HTR-8/SVneo (cell line): ENCODE data around the gene HSPB1.
"Not testable (repeated sequence)": the region's sequence is repeated elsewhere in the genome, so short reads cannot be mapped to it uniquely, and the experiment has no call there.

Experiments
- DNase-seq: peaks from one replicate; pipeline ENCODE4 v3.0.0; 2011; ENCODE audit warnings: low spot score, mixed read lengths; ENCODE audit not compliant: insufficient read length
- FAIRE-seq: peaks from 2 replicates; lab custom pipeline; 2011; peaks lifted over from hg19 to GRCh38; lab: Jason Lieb, UNC

Gene HSPB1

DNA sequence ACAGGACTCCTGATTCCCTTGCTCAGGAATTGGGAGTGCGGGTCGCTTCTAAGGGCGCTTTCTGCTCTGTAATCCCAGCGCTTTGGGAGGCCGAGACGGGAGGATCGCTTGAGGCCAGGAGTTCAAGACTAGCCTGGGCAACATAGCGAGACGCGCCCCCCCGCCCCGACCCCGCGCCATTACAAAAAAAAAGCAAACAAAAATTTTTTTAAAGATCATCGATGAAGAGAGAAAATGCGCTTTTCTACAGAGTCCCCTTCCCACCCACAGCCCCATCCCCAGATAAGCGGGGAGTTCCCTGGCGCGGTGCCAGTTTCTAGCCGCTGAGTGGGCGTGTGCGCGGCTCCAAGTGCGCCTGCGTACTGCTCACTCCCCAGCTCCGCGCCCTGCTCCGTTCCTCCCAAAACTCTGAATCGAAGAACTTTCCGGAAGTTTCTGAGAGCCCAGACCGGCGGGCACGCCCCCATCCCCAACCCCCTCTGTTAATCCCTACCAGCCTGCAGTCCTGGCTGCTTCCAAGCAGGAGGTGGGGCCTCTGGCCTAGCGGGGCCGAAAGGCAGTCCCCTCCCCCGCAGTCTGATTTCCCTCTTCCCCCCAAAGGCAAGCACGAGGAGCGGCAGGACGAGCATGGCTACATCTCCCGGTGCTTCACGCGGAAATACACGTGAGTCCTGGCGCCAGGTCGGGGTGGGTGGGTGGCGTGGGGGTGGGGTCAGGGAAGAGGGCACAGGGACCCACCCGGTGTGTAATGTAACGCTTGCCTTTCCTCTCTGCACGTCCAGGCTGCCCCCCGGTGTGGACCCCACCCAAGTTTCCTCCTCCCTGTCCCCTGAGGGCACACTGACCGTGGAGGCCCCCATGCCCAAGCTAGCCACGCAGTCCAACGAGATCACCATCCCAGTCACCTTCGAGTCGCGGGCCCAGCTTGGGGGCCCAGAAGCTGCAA, 1.0 kb downstream of the HSPB1 start:
- no peak for FAIRE-seq
- peak; percentile 76 for DNase-seq

GRCh38 chr7:76304888-76305375, 2.5 kb downstream of the HSPB1 start:
- no peak for DNase-seq

GRCh38 chr7:76308874-76309273, 6.4 kb downstream of the HSPB1 start:
- not testable (repeated sequence) for DNase-seq, FAIRE-seq

More at GRCh38 chr7:76304888-76305375, 2.5 kb downstream of the HSPB1 start:
- FAIRE-seq = no peak

DNA sequence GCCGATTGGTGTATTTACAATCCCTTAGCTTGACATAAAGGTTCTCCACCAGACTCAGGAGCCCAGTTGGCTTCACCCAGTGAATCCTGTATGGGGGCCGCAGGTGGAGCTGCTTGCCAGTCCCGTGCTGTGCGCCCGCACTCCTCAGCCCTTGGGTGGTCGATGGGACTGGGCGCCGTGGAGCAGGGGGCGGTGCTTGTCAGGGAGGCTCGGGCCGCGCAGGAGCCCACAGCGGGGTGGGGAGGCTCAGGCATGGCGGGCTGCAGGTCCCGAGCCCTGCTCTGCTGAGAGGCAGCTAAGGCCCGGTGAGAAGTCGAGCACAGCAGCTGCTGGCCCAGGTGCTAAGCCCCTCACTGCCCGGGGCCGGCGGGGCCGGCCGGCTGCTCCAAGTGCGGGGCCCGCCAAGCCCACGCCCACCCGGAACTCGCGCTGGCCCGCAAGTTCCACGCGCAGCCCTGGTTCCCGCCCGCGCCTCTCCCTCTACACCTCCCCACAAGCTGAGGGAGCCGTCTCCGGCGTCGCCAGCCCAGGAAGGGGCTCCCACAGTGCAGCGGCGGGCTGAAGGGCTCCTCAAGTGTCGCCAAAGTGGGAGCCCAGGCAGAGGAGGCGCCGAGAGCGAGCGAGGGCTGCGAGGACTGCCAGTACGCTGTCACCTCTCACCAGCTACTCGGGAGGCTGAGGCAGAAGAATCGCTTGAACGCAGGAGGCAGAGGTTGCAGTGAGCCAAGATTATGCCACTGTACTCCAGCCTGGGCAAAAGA, 7.0 kb downstream of the HSPB1 start:
- not testable (repeated sequence) for DNase-seq, FAIRE-seq

GRCh38 chr7:76310102-76310957, 7.9 kb downstream of the HSPB1 start:
- FAIRE-seq (no peak), DNase-seq (no peak)

- FAIRE-seq, DNase-seq: not testable (repeated sequence)
These were observed 9.4 kb downstream of the HSPB1 start for GRCh38 chr7:76311838-76312237.

- peak; percentile 78 for DNase-seq
- FAIRE-seq = no peak
These were observed 11.7 kb downstream of the HSPB1 start for GRCh38 chr7:76314042-76314721.

DNA sequence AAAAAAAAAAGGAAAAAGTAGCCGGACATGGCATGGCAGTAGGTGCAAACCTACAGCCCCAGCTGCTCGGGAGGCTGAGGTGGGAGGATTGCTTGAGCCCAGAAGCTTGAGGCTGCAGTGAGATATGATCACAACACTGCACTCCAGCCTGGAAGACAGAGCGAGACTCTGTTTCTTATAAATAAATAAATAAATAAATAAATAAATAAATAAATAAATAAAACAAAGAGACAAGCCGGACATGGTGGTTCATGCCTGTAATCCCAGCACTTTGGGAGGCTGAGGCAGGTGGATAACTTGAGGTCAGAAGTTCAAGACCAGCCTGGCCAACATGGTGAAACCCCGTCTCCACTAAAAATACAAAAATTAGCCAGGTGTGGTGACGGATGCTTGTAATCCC, 12.3 kb downstream of the HSPB1 start:
- not testable (repeated sequence) for DNase-seq, FAIRE-seq

- no peak for FAIRE-seq
These were observed 12.9 kb downstream of the HSPB1 start for GRCh38 chr7:76315364-76315763.

GRCh38 chr7:76316984-76317781, 14.7 kb downstream of the HSPB1 start:
- no peak for FAIRE-seq
- no peak for DNase-seq

More at GRCh38 chr7:76315364-76315763, 12.9 kb downstream of the HSPB1 start:
- no peak for DNase-seq

DNA sequence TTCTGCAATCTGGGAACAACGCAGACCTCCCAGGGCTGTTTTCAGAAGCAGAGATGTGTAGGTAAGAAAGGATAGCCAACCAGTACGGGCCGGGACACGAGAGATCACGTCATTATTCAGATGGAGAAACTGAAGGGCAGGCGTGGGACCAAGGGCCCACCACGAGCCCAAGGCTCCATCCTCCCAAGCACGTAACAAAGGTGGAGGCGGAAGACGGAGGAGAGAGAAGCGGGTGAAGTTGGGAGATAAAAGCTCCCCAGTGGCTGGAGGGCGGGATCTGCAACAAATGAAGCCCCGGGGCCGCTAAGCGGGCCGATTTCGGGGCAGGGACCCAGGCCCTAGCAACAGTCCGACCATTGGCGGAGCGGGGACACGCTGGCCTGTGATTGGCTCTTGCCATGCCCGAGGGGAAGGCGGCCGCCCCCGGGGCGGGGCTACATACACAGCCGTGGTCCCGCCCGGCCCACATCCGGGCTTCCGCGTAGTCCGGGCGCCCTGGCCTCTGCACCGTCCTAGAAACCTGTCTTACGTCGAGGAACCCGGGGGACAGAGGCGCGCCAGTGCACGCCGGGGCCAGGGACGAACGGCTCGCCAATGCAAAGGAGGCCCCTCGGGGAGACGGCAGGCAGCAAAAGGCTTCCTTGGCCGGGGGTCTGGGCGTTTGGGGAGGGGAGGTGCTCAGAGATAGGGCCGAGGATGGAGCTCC, 15.5 kb downstream of the HSPB1 start:
- DNase-seq (peak; percentile 92), FAIRE-seq (no peak)

GRCh38 chr7:76318488-76319353, 16.2 kb downstream of the HSPB1 start:
- no peak for DNase-seq
- no peak for FAIRE-seq

DNA sequence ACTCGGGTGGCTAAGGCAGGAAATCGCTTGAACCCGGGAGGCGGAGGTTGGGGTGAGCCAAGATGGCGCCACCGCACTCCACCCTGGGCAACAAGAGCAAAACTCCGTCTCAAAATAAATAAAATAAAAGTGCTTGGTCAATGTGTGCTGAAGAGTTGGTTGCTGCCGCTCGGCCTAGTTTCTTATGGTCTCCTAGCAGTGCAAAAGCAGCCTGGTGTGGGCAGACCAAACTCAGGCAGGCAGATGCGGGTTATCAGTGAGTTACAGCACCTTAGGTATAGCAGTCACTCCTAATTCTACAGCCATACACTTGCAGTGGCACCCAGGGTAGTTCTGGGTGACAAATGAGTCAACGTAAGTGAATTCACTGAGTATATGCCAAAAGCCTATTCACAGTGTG, 22.6 kb downstream of the HSPB1 start:
- DNase-seq (no peak), FAIRE-seq (no peak)

- FAIRE-seq = no peak
- DNase-seq = no peak
These were observed 23.3 kb downstream of the HSPB1 start for GRCh38 chr7:76325811-76326210.

GRCh38 chr7:76326646-76327233, 24.3 kb downstream of the HSPB1 start:
- FAIRE-seq = no peak
- DNase-seq = no peak

DNA sequence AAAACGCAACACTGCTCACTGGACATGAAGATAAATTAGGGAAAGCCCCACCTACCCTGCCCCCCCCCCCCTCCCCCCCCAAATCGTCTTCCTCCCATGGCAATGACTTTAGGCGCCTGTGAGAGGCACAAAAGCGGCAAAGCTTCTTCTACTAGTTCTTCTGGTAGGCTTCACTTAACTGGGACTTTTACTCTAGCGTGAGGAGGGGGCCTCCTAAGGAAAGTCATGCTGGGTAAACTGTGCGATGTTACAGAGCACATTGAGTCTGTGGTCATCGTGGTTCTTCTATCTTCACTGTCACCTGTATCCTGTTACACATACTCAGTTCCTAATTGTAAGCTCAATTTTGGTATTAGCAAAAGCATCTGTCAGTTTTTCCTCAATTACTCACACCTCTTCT, 25.1 kb downstream of the HSPB1 start:
- no peak for FAIRE-seq

DNA sequence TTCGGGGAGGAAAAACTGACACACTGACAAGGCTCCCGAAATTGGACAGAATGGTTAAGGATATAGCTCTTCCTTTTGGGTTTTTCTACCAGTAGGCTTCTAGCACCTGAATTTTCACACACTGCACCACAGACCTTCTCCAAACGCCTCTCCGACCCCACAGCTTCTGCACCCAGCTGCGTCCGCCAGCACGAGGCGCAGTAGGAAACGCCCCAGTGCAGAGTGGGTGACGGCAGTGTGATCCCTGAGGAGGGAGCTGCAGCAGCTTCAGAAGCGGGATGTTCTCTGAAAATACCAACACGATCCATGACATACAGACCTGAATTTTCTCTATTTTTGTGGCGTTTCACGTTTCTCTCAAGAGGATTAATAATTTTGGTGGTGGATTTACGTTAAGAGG, 25.9 kb downstream of the HSPB1 start:
- FAIRE-seq = no peak
- DNase-seq = no peak

More for the DNA sequence above, 25.1 kb downstream of the HSPB1 start:
- no peak for DNase-seq
